ENCODE results near the gene CCDC184.
A peak's percentile ranks its signal among the peaks of the same experiment; 100 is the strongest.
"Not testable (repeated sequence)": the region's sequence is repeated elsewhere in the genome, so short reads cannot be mapped to it uniquely, and the experiment has no call there.

Gene CCDC184

GRCh38 chr12:48199774-48200221, 16.4 kb downstream of the CCDC184 start:
- peak; percentile 31 for DNase-seq (ENCODE audit: low read depth)
- TF ChIP-seq CTCF (conservative IDR thresholded peaks at IDR 0.05; ENCODE audit: control insufficient read depth, insufficient read depth, low read depth, low read length) = no peak
- H3K4me3 ChIP-seq (ENCODE audit: control insufficient read depth, low read depth, low read length) = no peak overlapping the region

- H3K4me3 ChIP-seq (ENCODE audit: control insufficient read depth, low read depth, low read length) = no peak overlapping the region
- DNase-seq (ENCODE audit: low read depth) = no peak
- TF ChIP-seq CTCF (conservative IDR thresholded peaks at IDR 0.05; ENCODE audit: control insufficient read depth, insufficient read depth, low read depth, low read length) = no peak
Measured at GRCh38 chr12:48201091-48201490, 17.6 kb downstream of the CCDC184 start.

- no peak for TF ChIP-seq CTCF (conservative IDR thresholded peaks at IDR 0.05; ENCODE audit: control insufficient read depth, insufficient read depth, low read depth, low read length)
- no peak overlapping the region for H3K4me3 ChIP-seq (ENCODE audit: control insufficient read depth, low read depth, low read length)
- DNase-seq (ENCODE audit: low read depth) = no peak
Measured at GRCh38 chr12:48201516-48201915, 18.1 kb downstream of the CCDC184 start.

- no peak overlapping the region for H3K4me3 ChIP-seq (ENCODE audit: control insufficient read depth, low read depth, low read length)
- DNase-seq (ENCODE audit: low read depth) = no peak
- TF ChIP-seq CTCF (conservative IDR thresholded peaks at IDR 0.05; ENCODE audit: control insufficient read depth, insufficient read depth, low read depth, low read length) = no peak
Measured at GRCh38 chr12:48202766-48203165, 19.3 kb downstream of the CCDC184 start.

GRCh38 chr12:48203192-48203591, 19.7 kb downstream of the CCDC184 start, which contains the start of gene OR10AD1:
Gene OR10AD1 (minus strand): TSS chr12:48203292. CDS start chr12:48203292, 0 bp downstream.
- DNase-seq (ENCODE audit: low read depth) = no peak
- no peak within 1 kb of the TSS for H3K4me3 ChIP-seq (ENCODE audit: control insufficient read depth, low read depth, low read length)
- no peak for TF ChIP-seq CTCF (conservative IDR thresholded peaks at IDR 0.05; ENCODE audit: control insufficient read depth, insufficient read depth, low read depth, low read length)

GRCh38 chr12:48209495-48209894, 26.1 kb downstream of the CCDC184 start:
- H3K4me3 ChIP-seq (ENCODE audit: control insufficient read depth, low read depth, low read length); DNase-seq (ENCODE audit: low read depth): not testable (repeated sequence)

GRCh38 chr12:48216785-48217184, 33.3 kb downstream of the CCDC184 start:
- H3K4me3 ChIP-seq (ENCODE audit: control insufficient read depth, low read depth, low read length) = no peak overlapping the region
- no peak for DNase-seq (ENCODE audit: low read depth)
- TF ChIP-seq CTCF (conservative IDR thresholded peaks at IDR 0.05; ENCODE audit: control insufficient read depth, insufficient read depth, low read depth, low read length) = no peak
